NCI-H69 (cell line): ENCODE measurements around the gene OR2AG2.

Experiments
- DNase-seq: peaks from one replicate; lab custom pipeline; 2025; lab: John Stamatoyannopoulos, UW

Gene OR2AG2

DNA sequence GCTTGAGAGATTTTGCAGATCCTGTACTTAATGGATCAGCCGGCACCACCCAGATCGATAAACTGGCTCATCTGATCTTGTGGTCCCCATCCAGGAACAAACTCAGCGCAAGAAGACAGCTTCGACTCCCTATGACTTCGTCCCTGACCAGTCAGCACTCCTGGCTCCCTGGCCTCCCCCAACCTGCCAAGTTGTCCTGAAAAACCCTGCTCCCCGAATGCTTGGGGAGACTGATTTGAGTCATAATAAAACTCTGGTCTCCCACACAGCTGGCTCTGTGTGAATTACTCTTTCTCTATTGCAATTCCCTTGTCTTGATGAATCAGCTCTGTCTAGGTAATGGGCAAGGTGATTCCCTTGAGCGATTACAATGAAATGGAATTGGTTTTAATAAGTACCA lies 29.5 kb downstream of the OR2AG2 start:
- no peak for DNase-seq

DNA sequence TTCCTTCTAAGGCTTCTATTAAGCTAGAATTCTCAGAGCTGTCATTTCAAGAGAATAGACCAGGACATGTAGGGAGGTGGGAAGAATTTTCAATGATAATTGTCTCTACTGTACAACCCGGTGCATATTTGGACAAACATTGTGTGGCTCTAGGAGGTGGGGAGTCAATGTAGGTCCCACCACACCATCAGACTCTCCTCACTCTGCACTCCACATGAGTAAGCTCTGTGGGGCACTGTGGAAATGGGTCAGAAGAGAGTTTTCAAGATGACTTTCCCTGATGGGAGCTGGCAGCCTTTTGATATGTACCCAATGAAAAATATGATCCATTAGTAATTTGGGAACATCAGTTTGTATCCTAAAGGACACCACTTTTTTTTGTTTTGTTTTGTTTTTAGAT lies 33.2 kb downstream of the OR2AG2 start:
- no peak for DNase-seq

DNA sequence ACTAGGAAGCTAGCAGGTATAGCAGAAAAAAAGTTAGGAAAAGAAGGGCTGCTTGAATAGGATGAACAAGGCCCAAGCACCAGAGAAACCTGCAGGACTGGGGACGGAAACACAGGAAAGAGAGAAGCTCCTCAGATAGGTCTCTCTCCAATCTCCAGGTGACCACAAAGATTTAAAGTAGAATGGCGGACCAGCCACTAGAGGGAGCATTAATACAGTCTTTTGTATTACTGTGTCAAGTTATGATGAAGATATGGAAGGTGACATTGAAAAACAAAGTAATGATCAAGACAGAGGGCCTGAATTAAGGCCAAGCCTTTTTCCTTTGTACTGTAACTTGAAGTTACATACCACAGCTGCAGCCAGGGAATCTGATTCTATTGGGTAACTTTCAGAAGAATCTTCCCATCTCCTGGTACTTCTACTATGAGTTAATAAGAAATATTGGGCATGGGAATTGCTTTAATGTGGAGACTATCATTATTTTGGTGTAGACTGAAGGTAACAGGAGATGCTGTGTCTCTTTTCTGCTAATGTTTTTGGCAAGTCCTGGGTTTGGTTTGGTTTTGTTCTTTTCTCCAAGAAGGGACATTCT lies 33.8 kb downstream of the OR2AG2 start:
- DNase-seq: peak; percentile 60

DNA sequence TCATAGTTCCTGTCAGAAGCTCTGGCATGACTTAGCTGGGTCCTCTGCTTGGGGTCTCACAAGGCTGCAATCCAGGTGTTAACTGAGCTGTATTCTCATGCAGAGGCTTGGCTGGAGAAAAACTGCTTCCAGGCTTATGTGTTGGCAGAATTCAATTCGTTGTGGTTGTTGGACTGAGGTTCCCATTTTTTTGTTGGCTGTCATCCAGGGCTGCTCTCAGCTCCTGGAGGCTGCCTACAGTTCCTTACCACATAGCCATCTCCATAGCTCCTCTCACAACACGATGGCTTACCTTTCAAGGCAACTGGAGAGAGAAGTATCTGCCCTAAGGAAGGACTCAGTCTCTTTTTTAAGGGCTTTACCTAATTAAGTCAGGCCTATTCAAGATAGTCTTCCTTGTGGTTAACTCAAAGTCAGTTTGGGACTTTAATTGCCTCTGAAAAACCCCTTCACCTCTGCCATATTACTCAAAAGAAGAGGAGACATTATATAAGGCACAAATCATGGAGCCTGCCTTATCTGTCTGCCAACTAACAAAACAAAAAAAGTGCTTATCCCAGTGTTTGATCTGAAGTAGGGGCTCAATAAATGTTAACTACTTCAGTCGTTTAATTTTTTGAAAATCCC lies 35.2 kb downstream of the OR2AG2 start:
- no peak for DNase-seq

DNA sequence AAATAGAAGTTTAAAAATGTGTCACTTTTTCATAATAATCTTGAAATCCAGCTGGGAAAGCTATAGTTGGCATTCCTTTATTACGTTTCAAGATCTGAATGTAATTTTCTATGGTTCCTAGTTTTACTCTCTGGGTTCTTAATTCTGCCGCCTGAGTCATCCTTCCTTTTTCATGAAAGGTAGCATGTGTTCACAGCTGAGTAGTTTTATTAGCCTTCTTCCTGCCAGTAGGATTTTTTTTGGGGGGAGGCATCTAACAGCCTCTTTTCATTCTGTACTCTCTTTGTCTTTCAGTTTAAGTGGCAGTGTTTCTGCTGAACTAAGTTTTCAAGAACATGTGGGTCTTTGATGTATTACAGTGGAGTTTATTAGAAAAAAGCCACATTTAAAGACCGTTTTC lies 36.5 kb downstream of the OR2AG2 start:
- DNase-seq: no peak

DNA sequence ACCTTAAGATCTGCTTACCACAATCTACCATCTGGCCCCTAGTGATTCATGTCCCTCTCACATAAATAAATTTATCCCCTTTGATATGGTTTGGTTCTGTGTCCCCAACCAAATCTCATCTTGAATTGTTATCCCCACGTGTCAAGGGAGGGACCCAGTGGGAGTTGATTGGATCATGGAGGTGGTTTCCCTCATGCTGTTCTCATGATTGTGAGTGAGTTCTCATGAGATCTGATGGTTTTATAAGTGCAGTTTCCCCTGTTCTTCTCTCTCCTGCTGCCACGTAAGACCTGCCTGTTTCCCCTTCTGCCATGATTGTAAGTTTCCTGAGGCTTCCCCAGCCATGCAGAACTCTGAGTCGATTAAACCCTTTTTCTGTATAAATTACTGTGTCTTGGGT lies 37.2 kb downstream of the OR2AG2 start:
- DNase-seq: no peak

DNA sequence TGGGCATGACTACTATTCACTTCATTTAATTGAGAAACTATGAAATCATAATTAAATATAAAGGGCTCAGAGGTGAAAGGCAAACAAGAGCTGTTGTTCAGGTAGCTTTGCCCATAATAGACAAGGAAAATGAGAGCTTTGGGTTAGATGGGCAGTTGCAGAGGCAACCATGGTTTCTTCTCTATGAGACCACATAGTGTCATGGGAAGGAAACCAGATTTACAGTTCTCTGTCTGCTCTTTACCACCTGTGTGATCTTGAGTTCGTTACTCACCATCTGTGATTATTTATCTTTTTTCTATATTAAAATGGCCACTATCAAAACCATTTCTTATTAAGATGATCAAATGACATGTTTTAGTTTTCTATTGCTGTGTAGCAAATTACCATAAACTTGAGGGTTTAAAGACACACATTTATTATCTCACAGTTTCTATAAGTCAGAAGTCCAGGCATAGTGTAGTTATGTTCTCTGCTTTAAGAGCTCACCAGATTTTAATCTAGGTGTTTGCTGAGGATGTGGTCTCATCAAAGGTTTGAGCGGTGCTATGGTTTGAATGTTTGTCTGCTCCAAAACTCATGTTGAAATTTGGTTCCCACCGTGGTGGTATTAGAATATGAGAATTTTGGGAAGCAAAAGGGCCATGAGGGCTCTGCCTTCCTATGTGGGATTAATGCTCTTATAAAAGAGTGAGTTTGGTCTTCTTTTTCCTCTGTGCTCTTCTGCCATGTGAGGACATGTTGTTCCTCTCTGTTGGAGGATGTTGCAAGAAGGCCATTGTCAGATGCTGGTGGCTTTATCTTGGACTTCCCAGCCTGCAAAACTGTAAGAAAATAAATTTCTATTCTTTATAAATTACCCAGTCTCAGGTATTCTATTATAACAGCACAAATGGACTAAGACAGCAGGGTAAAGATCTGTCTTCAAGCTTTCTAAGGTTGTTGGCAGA lies 38.2 kb downstream of the OR2AG2 start:
- DNase-seq: no peak

DNA sequence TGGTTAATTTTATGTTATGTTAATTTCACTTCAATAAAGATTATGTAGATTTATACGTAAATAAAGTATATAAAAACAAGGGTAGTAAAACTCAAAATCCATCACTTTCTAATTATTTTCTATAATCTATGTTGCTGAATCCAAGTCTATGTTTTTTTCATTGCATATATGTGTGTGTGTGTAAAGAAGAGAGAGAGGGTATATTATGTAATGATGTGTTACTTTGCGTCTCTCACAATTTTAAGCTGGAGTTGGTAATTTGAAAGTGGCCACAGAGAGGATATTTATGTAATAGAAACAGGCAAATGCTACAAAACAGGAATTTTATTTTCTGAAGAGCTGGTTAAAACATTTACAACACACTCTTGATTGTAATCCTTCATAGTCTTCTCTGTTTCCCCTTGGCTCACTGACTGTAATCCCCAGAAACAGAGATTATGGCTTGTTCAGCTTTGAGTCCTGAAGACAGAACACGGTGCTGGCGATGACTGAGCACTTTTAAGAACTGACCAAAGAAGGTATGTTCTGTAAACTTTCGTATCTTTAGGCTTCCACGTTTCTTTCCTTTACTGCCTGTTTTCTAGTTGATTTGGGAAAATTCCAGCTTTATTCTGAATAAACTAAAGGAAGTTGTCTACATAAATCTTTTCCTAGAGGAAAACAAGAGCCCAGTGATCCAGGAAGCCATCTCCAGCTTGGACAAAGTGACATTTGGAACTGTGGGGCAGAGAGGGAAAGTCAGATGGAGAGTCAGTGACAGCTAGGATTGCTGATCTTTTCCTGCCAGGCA lies 43.6 kb downstream of the OR2AG2 start:
- DNase-seq: no peak

DNA sequence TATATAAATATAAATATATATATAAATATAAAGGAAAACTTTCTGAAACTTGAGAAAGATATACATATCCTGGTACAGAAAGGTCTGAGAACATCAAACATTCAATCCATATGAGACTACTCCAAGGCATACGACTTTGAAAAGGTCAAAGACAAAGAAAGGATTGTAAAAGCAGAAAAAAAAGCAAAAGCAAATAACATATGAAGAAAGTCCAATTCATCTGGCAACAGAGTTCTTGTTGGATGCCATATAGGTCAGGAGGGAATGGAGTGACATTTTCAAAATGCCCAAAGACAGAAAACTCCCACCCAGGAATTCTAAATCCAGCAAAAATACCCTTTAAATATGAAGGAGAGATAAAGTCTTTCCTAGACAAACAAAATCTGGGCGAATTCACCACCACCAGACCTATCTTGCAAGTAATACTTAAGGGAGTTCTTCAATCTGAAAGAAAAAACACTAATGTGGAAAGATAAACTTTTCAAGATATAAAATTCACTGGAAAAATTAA lies 46.3 kb downstream of the OR2AG2 start:
- no peak for DNase-seq

DNA sequence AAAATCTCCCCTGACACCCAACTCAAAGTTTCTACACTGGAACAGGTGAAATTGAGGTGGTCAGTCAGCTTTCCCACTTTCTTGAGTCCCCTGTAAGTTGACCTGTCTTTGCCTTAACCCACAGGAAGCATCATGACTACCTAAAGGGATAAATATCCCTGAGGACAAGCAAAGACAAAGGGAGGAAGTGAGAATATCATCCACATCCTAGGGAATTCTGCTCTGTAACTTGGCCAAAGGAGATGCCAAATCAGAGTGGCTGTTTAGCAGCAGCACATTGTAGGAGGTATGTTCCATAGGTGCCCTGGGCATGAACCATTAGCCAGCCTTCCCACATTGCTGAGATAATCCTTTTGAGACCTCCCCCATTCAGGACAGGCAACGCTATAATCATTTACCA lies 47.8 kb downstream of the OR2AG2 start:
- DNase-seq: no peak

DNA sequence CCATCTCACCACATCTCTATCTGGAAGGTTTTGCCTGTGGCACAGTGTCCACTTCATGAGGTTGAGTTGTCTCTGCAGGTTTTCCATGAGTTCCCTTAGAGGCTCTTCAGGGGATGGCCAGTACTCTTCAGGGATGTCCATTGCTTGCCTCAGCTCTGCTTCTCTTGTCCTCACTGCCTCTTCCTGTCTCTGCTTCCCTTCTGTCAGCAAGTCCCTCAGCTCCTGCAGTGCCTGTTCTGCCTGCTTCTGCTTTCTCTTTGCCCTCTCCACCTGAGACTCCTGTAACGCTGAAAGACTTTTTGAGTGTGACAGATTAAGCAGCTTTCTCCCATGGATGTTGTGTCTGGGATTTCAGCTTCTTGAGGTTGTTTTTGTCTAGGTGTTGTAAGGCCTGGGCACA lies 50.4 kb downstream of the OR2AG2 start:
- DNase-seq: no peak

DNA sequence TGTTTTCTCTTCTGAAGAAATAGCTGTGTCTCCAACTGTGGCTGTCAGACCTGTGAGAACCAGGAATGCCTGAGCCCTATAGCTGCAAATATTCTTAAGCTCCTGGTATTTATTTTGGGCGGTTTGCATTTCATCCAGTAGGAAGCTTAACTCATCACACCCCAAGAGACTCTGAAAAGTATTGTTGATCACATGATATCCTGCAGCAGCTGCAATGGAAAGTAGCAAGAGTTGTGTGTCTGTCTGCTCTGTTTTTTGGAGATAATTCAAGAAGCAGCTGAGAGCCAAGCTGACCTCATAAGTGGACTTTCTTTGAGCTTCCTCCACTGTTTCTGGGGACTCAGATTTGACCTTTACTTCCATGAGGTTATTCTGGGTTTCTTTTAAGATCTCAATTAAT lies 52.2 kb downstream of the OR2AG2 start:
- no peak for DNase-seq

DNA sequence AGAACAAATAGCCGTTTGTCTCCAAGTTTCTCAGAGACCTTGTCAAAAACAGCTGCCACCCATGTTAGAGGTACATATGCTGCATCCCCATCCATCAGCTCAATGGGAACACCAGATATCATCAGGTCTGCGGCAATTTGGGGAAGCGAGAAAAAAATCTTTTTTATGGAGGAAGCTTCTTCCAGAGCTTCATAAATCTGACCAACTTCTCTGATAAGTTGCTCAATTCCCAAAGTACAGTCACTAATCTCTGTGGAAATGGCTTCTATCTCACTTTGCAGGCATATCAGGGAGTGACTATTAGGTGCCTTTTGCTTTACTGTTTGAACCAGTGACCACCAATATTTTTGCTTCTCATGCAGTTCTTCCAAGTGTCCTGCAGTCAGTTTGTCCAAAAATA lies 54.4 kb downstream of the OR2AG2 start:
- no peak for DNase-seq
